ENCODE results near the gene HTR3E.
"Not testable (repeated sequence)": the region's sequence is repeated elsewhere in the genome, so short reads cannot be mapped to it uniquely, and the experiment has no call there.

HTR3E gene

DNA sequence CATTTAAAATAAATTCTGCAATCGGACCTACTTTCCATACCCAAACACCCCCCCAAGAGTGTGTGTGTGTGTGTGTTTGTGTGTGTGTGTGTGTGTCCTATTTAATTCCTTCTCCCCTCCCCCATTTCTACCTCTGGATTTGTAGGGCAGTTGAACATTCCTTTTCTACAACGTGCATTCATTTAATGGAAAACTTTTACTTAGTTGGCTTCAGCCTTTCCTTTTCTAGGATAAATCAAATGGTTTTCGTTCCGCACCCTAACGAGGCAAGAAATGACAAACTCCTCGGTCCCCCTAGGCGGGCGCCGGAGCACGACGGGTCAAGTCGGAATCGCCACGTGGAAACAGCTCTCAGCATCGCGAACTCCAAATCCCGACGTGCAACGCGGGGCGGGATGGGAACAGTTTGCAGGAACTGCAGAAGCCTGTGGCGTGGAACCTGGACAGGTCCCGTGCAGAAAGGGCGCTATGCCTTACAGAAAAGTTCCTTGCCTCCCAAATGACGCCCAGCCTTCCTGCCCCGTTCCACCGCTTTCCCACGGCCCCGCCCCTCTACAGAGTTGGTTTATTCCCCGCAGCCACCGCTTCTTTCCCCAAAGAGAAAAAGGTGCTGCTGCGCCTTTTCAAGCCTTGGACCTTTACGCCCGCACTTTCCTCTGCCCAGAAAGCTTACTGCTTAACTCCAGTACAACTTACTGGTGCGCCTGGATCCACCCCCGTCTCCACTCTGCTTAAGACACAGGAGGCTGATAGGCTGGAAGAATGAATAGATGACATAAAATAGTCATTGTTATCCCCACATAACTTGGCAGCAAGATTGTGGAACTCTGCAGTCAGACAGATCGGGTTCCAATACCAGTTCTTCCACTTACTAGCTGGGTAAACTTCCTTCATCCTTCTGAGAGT, 37.2 kb downstream of the HTR3E start:
- Mint-ChIP-seq H3K36me3 (peaks cover 16% of the 10 kb centered on the region), H3K4me3 (peak overlapping the region; percentile 96), H3K27me3 (peaks cover 20% of the 10 kb centered on the region), H3K4me1 (peaks cover 34% of the 10 kb centered on the region), H3K27ac (peak overlapping the region; percentile 94), H3K9me3 (no peaks in the 10 kb centered on the region)
- CTCF ChIA-PET, result no interaction called here
- peak; percentile 61 for DNase-seq

DNA sequence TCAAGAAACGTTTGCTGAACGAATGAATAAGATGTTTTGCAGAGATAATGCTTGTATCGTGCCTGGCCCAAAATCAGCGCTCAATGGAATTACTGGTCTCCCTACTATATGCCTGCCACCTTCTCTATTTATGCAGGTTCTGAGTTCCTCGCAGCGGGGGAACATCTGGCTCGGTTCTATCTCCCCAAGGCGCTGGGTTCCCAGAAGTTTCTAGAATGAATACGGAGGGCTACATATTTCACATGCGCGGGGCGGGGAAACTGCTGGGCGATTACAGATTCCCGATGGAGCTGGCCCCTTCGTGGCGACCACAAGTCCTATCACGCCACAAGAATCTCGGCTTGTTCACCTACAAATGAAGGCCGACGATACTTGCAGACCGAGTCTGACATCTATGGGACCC, 37.9 kb downstream of the HTR3E start:
- DNase-seq, result no peak
- Mint-ChIP-seq H3K27me3 (peaks cover 20% of the 10 kb centered on the region), H3K36me3 (peaks cover 16% of the 10 kb centered on the region), H3K4me1 (peaks cover 34% of the 10 kb centered on the region), H3K27ac (peak overlapping the region; percentile 94), H3K9me3 (no peaks in the 10 kb centered on the region), H3K4me3 (peak overlapping the region; percentile 96)
- CTCF ChIA-PET, result interaction anchor here (0.6 kb wide), 1 partner anchor 8 kb away, joined by 3 read pairs; no protein-coding TSS in a partner anchor

DNA sequence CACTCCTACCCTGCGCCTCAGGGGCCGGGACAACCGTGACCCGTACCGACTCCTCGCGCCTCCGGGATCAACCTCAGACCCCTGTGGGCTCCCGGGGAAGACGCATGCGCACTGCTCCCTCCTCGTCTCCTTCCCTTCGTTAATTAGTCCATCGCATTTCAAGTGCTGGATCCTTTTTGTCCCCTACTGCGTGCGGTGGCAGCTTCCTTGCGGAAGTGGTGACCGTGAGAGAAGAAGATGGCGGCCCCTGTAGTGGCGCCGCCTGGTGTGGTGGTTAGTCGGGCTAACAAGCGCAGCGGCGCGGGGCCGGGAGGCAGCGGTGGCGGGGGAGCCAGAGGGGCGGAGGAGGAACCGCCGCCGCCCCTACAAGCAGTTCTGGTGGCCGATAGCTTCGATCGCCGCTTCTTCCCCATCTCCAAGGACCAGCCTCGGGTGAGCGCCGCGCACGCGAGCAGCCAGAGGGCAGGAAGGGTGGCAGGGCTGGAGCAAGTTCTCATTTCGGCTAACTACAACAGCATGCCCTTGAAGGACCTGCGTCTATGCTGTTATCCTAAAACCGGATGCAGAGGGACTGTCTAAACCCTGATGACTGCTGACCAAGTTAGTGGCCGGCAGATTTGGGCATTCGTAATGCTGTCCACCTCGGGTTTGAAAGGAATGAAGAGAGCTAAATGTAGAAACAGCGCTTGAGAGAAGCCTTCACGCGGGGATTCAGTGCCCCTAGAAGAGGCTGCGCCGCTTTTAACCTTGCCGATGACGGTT, 38.5 kb downstream of the HTR3E start, which contains the start of gene EIF2B5:
Gene EIF2B5 (plus strand): TSS at position 210 of the 762 bp plus-strand sequence. CDS start 28 bp downstream, at position 238.
- CTCF ChIA-PET, result interaction anchor here (0.6 to 0.9 kb wide), 2 partner anchors 9 to 55 kb away, joined by 3 read pairs; no protein-coding TSS in a partner anchor
- H3K4me3 Mint-ChIP-seq, result peak within 1 kb of the TSS; percentile 96

DNA sequence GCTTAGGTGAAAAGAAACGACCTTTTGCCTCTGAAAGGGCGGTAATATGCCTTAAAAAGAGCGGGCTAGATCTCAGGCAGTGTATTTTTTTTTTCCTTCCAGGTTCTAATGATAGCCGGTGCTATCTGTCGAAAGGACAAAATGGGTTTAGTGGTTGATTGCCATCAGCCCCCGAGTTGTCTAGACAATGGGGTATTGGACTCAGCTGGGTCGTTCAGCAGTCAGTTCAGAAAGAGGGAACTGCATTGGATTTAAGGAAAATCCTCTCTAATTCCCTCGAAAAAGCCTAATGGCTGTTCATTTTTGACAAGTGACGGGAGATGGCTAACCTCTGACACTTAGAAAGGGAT, 39.0 kb downstream of the HTR3E start:
- peaks cover 26% of the 10 kb centered on the region for H3K36me3 Mint-ChIP-seq
- H3K4me1 Mint-ChIP-seq, result peaks cover 34% of the 10 kb centered on the region
- no peak for DNase-seq
- peak overlapping the region; percentile 94 for H3K27ac Mint-ChIP-seq
- peak overlapping the region; percentile 96 for H3K4me3 Mint-ChIP-seq
- peaks cover 15% of the 10 kb centered on the region for H3K27me3 Mint-ChIP-seq
- no peaks in the 10 kb centered on the region for H3K9me3 Mint-ChIP-seq
- CTCF ChIA-PET, result interaction anchor here (0.9 kb wide), 1 partner anchor 55 kb away, joined by 3 read pairs; no protein-coding TSS in a partner anchor

More for the DNA sequence above, 38.5 kb downstream of the HTR3E start, which contains the start of gene EIF2B5:
- Mint-ChIP-seq H3K27me3 (peaks cover 20% of the 10 kb centered on the region), H3K9me3 (no peaks in the 10 kb centered on the region), H3K27ac (peak within 1 kb of the TSS; percentile 94), H3K4me1 (peaks cover 34% of the 10 kb centered on the region), H3K36me3 (peaks cover 21% of the 10 kb centered on the region)
- peak; percentile 92 for DNase-seq

DNA sequence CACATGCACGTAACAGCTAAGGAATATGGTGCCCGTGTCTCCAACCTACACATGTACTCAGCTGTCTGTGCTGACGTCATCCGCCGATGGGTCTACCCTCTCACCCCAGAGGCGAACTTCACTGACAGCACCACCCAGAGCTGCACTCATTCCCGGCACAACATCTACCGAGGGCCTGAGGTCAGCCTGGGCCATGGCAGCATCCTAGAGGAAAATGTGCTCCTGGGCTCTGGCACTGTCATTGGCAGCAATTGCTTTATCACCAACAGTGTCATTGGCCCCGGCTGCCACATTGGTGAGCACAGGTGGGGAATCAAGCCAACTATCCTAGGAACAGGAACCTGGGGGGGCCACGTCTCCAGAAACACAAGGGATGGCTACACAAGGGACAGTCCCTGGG, 43.6 kb downstream of the HTR3E start:
- no peak overlapping the region for H3K27ac Mint-ChIP-seq
- no peaks in the 10 kb centered on the region for H3K9me3 Mint-ChIP-seq
- H3K36me3 Mint-ChIP-seq, result peaks cover 53% of the 10 kb centered on the region
- CTCF ChIA-PET, result interaction anchor here (1.1 kb wide), 1 partner anchor 109 kb away, joined by 3 read pairs; the partner anchor contains the start of gene EEF1AKMT4
- no peak overlapping the region for H3K4me3 Mint-ChIP-seq
- no peaks in the 10 kb centered on the region for H3K27me3 Mint-ChIP-seq
- no peak for DNase-seq
- peaks cover 23% of the 10 kb centered on the region for H3K4me1 Mint-ChIP-seq

DNA sequence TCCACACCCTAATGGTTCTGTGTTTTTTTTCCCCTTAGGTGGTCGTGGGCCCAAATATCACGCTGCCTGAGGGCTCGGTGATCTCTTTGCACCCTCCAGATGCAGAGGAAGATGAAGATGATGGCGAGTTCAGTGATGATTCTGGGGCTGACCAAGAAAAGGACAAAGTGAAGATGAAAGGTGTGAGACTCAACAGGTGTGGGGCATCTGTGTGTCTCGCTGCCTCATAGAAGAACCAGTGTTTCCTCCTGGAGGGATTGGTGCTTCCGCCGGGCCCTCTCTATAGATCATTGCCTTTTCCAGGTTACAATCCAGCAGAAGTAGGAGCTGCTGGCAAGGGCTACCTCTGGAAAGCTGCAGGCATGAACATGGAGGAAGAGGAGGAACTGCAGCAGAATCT, 45.3 kb downstream of the HTR3E start:
- Mint-ChIP-seq H3K9me3 (no peaks in the 10 kb centered on the region), H3K27ac (no peak overlapping the region), H3K4me1 (peaks cover 8% of the 10 kb centered on the region), H3K4me3 (no peak overlapping the region), H3K36me3 (peaks cover 49% of the 10 kb centered on the region), H3K27me3 (no peaks in the 10 kb centered on the region)
- CTCF ChIA-PET, result no interaction called here
- no peak for DNase-seq

DNA sequence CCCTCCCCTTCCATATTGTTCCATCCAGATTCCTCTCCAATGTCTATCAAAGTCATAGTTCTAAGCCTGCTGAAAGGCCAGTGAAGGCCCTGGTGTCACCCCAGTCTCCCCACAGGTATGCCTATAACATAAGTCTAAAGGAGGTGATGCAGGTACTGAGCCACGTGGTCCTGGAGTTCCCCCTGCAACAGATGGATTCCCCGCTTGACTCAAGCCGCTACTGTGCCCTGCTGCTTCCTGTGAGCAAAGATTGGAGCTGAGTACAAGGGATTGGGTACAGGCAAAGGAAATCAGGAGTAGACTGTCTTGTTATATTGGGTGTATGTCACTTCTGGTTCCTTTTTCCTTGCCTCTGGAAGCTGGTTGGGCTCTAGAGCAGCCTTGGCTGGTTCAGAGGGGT, 46.5 kb downstream of the HTR3E start:
- Mint-ChIP-seq H3K27ac (no peak overlapping the region), H3K4me1 (no peaks in the 10 kb centered on the region), H3K9me3 (no peaks in the 10 kb centered on the region), H3K4me3 (no peak overlapping the region), H3K27me3 (no peaks in the 10 kb centered on the region), H3K36me3 (peaks cover 41% of the 10 kb centered on the region)
- DNase-seq, result no peak
- CTCF ChIA-PET, result no interaction called here

DNA sequence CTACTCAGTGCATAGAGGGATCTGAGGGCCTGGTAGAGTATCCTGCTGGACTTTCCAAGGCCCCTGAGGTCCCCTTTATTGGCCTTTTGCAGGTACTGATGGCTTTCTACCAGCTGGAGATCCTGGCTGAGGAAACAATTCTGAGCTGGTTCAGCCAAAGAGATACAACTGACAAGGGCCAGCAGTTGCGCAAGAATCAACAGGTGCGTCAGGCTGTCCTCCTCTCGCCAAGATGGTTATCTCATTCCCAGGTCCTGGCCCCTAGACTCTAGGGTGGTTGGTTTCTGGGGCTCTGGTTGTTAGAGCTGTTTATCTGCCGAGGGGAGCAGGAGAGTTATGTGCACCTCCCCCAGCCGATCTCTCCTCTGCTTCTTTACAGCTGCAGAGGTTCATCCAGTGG, 47.6 kb downstream of the HTR3E start:
- CTCF ChIA-PET, result interaction anchor here (0.7 to 3.4 kb wide), 4 partner anchors 15 to 105 kb away, joined by 3 to 15 read pairs (median 4); partner anchors contain the start of gene EEF1AKMT4
- Mint-ChIP-seq H3K27me3 (no peaks in the 10 kb centered on the region), H3K27ac (no peak overlapping the region), H3K36me3 (peaks cover 41% of the 10 kb centered on the region), H3K9me3 (no peaks in the 10 kb centered on the region), H3K4me3 (no peak overlapping the region), H3K4me1 (no peaks in the 10 kb centered on the region)
- DNase-seq, result no peak

DNA sequence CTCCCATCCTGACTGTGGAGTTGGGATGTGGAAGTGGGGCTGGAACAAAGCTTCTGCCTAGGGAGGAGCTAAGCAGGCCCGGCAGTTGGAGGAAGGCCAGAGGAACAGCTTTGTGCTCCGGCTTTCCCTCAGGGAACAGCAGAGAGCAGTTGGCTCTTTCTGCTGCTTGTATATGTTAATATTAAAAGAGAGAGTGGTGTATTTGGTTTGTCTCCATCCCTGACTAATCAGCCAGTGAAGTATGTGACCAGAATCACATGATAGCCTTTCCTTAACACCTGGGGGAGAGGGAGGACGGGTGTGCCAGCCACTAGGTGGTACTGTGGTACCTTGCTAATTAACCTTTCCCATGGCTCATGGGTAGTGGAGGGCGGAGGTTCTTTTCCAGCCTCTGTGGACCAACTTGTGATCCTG, 48.3 kb downstream of the HTR3E start:
- no peaks in the 10 kb centered on the region for H3K9me3 Mint-ChIP-seq
- DNase-seq, result peak; percentile 54
- CTCF ChIA-PET, result interaction anchor here (0.7 to 3.4 kb wide), 6 partner anchors 10 to 105 kb away, joined by 3 to 15 read pairs (median 4); partner anchors contain the start of genes DVL3 and EEF1AKMT4
- H3K27me3 Mint-ChIP-seq, result peaks cover 4% of the 10 kb centered on the region
- H3K27ac Mint-ChIP-seq, result no peak overlapping the region
- H3K4me1 Mint-ChIP-seq, result no peaks in the 10 kb centered on the region
- H3K36me3 Mint-ChIP-seq, result peaks cover 39% of the 10 kb centered on the region
- H3K4me3 Mint-ChIP-seq, result no peak overlapping the region

DNA sequence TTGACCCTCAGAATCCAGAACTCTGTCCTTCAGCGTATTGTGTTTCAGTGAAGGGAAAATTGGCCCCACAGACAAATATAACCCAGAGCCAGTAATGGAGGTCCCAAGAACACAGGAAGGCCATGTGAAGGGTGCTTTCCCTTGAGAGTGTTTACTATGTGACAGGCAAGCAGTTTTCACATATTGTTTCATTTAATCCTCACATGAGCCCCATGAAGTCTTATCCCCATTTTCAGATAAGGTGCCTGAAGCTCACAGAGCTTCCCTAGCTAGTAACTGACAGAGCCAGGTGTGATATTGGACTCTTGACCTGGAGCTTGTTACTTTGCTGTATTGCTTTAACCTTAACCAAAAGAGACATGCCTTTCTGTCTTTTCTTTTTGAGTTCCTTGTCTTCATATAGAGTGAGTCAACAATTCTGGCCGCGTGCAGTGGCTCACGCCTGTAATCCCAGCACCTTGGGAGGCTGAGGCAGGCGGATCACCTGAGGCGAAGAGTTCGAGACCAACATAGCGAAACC, 48.9 kb downstream of the HTR3E start:
- DNase-seq, result no peak
- H3K9me3 Mint-ChIP-seq, result no peaks in the 10 kb centered on the region
- no peak overlapping the region for H3K27ac Mint-ChIP-seq
- H3K36me3 Mint-ChIP-seq, result peaks cover 32% of the 10 kb centered on the region
- H3K27me3 Mint-ChIP-seq, result peaks cover 4% of the 10 kb centered on the region
- CTCF ChIA-PET, result interaction anchor here (0.9 to 3.4 kb wide), 5 partner anchors 9 to 143 kb away, joined by 3 to 15 read pairs (median 4); partner anchors contain the start of genes DVL3 and EEF1AKMT4
- H3K4me3 Mint-ChIP-seq, result no peak overlapping the region
- H3K4me1 Mint-ChIP-seq, result no peaks in the 10 kb centered on the region

DNA sequence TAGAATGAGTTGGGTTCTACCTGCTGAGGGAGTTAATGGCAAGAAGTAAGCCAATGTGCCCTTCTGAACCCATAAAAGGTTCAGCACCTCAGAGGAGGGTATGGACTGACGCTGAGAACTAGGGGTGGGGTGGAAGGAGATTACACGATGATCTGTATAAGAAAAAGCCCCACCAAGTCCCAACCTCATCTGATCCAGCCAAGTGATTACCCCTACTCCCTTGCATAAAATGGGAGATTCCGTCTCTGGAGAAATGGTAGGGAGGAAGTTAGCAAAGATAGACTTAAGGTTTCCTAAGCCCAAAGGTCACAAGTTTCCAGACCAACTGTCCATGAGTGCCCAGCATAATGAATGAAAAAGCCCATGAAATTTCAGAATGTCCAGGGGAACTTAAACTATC, 51.2 kb downstream of the HTR3E start:
- CTCF ChIA-PET, result no interaction called here
- no peak for DNase-seq
- Mint-ChIP-seq H3K27ac (no peak overlapping the region), H3K9me3 (no peaks in the 10 kb centered on the region), H3K27me3 (peaks cover 4% of the 10 kb centered on the region), H3K4me3 (no peak overlapping the region), H3K4me1 (no peaks in the 10 kb centered on the region), H3K36me3 (peaks cover 10% of the 10 kb centered on the region)

DNA sequence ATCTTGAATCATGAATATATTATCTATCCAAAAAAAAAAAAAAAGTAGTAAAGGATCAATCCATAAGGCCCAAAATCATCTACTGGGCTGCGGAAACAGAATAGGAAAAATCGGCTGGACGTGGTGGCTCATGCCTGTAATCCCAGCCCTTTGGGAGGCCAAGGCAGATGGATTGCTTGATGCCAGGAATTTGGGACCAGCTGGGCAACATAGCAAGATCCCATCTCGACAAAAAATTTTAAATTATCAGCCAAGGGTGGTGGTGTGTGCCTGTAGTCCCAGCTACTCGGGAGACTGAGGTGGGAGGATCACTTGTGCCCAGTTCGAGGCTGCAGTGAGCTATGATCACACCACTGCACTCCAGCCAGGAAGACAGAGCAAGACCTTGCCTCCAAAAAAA, 52.3 kb downstream of the HTR3E start:
- Mint-ChIP-seq H3K36me3 (peaks cover 2% of the 10 kb centered on the region), H3K4me3 (no peak overlapping the region), H3K27ac (no peak overlapping the region), H3K4me1 (no peaks in the 10 kb centered on the region), H3K9me3 (no peaks in the 10 kb centered on the region), H3K27me3 (peaks cover 4% of the 10 kb centered on the region)
- no peak for DNase-seq
- CTCF ChIA-PET, result interaction anchor here (1.0 kb wide), 1 partner anchor 100 kb away, joined by 3 read pairs; the partner anchor contains the start of gene EEF1AKMT4

DNA sequence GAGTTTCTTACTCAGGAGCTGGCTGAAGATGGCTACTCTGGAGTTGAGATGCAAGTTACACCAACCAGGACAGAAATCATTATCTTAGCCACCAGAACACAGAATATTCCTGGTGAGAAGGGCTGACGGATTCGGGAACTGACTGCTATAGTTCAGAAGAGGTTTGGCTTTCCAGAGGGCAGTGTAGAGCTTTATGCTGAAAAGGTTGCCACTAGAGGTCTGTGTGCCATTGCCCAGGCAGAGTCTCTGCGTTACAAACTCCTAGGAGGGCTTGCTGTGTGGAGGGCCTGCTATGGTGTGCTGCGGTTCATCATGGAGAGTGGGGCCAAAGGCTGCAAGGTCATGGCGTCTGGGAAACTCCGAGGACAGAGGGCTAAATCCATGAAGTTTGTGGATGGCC, 52.9 kb downstream of the HTR3E start:
- H3K27me3 Mint-ChIP-seq, CTCF ChIA-PET, H3K4me1 Mint-ChIP-seq, H3K36me3 Mint-ChIP-seq, H3K9me3 Mint-ChIP-seq, DNase-seq, H3K4me3 Mint-ChIP-seq, H3K27ac Mint-ChIP-seq: not testable (repeated sequence)

Data from activated naive CD4-positive, alpha-beta T cell treated with anti-CD3 and anti-CD28 coated beads, Interleukin-2, amount 10 ng/mL, durations not matched to agents 7 days and 5 days (primary cell).